Caco-2 (cell line): ENCODE measurements around the gene CXADR. TPM values are rescaled to one million over a fixed set of nuclear protein-coding genes. Genes with fewer than 3 reads are reported as not detected.

Experiments
- BruUV-seq: library from RNA; stranded (reverse); fragments of 400-500 nt; replicated peaks from 2 replicates; lab custom pipeline; 2021; lab: Mats Ljungman, UMichigan
- CTCF ChIA-PET: fragments of 300-600 bp; sonication (Branson Sonifier 250); formaldehyde crosslinking; loops from one replicate; lab custom pipeline; 2022; ENCODE audit warnings: antibody characterized with exemption; lab: Charles Lee
- POLR2A ChIA-PET: fragments of 300-600 bp; sonication (Branson Sonifier 250); formaldehyde crosslinking; loops from one replicate; lab custom pipeline; 2022; ENCODE audit warnings: antibody characterized with exemption; lab: Charles Lee
- DNase-seq, 2 experiments: peaks; one replicate each; pipeline versions ENCODE4 v3.0.0 to v3.0.0-alpha.2; 2020 to 2022
- H3K27me3 ChIP-seq: replicated peaks from 2 replicates; pipeline ENCODE4 v1.6.0; 2011; ENCODE audit warnings: low read length; ENCODE audit not compliant: control insufficient read depth, insufficient read depth
- H3K36me3 ChIP-seq: 2 replicates; pipeline ENCODE4 v1.5.1; 2011; ENCODE audit warnings: low read length; ENCODE audit not compliant: control insufficient read depth, insufficient read depth
- H3K4me1 ChIP-seq: fragments of 250-450 bp; sonication (Bioruptor Pico); 2 replicates; pipeline ENCODE4 v1.5.1; 2020; ENCODE audit warnings: mild to moderate bottlenecking
- H3K4me3 ChIP-seq: 2 replicates; pipeline ENCODE4 v1.5.1; 2011; ENCODE audit warnings: low read depth, mild to moderate bottlenecking, control low read depth, low read length
- H3K9me3 ChIP-seq: fragments of 250-450 bp; sonication (Bioruptor Pico); 2 replicates; pipeline ENCODE4 v1.5.1; 2020; ENCODE audit warnings: mild to moderate bottlenecking, moderate library complexity
- H3K27ac Mint-ChIP-seq: one replicate; pipeline ENCODE4 v1.8.0; 2022; ENCODE audit warnings: mixed read lengths; ENCODE audit not compliant: unreplicated experiment
- H3K27me3 Mint-ChIP-seq: one replicate; pipeline ENCODE4 v1.8.0; 2022; ENCODE audit warnings: mixed read lengths; ENCODE audit not compliant: insufficient read depth, unreplicated experiment
- H3K36me3 Mint-ChIP-seq: one replicate; pipeline ENCODE4 v1.8.0; 2022; ENCODE audit warnings: mild to moderate bottlenecking, mixed read lengths; ENCODE audit not compliant: insufficient read depth, unreplicated experiment
- H3K4me1 Mint-ChIP-seq: one replicate; pipeline ENCODE4 v1.8.0; 2022; ENCODE audit warnings: low read depth, mixed read lengths; ENCODE audit not compliant: unreplicated experiment
- H3K4me3 Mint-ChIP-seq: one replicate; pipeline ENCODE4 v1.8.0; 2022; ENCODE audit warnings: mild to moderate bottlenecking, moderate library complexity, mixed read lengths; ENCODE audit not compliant: unreplicated experiment
- H3K9me3 Mint-ChIP-seq: one replicate; pipeline ENCODE4 v1.8.0; 2022; ENCODE audit warnings: mixed read lengths; ENCODE audit not compliant: unreplicated experiment
- intact Hi-C: fragments of 100-400 bp; cut with micrococcal nuclease; formaldehyde crosslinking; loops from one replicate; pipeline ENCODE4 v1.10.0; 2022; ENCODE audit not compliant: unreplicated experiment
- total RNA-seq: library from RNA; stranded (reverse); gene quantifications from 2 replicates; pipeline ENCODE4 v1.2.3, GENCODE V29; 2022
- TF ChIP-seq, protein P1 (sequence below), 2 experiments: fragments of 200-600 bp in 1 of 2; IDR thresholded peaks; 1 replicate in 1 of 2; 2 replicates in 1 of 2; pipeline versions ENCODE4 v1.5.1 to v1.8.0; 2011 to 2022; ENCODE audit warnings: antibody characterized with exemption in 1 of 2, control low read depth in 1 of 2, inconsistent platforms in 1 of 2, low read depth in 1 of 2, low read length in 1 of 2, mild to moderate bottlenecking in 1 of 2, moderate library complexity in 1 of 2; ENCODE audit not compliant: insufficient read depth in 1 of 2, severe bottlenecking in 1 of 2, unreplicated experiment in 1 of 2

The CXADR gene
- total RNA-seq, 1 experiment from 2014 or later: 102 TPM

DNA sequence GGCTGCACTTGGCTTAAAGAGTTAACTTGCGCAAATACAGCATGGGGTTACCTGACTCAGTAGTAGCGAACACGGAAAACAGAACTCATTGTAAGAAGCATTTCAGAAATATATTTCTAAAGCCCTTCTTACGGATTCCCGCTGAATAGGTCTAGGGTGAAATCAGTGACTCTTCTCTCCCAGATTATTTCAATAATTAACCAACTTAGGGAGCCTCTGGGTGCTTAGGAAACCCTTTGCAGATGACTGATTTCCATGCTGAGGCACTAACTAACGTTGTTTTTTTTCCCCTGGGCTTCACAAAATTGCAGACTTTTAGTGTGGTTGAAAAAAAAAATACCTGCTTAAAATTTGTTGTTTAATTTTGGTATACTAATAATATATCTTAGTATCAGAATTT is 59.6 kb downstream of the CXADR start:
- TF ChIP-seq, protein P1, sequence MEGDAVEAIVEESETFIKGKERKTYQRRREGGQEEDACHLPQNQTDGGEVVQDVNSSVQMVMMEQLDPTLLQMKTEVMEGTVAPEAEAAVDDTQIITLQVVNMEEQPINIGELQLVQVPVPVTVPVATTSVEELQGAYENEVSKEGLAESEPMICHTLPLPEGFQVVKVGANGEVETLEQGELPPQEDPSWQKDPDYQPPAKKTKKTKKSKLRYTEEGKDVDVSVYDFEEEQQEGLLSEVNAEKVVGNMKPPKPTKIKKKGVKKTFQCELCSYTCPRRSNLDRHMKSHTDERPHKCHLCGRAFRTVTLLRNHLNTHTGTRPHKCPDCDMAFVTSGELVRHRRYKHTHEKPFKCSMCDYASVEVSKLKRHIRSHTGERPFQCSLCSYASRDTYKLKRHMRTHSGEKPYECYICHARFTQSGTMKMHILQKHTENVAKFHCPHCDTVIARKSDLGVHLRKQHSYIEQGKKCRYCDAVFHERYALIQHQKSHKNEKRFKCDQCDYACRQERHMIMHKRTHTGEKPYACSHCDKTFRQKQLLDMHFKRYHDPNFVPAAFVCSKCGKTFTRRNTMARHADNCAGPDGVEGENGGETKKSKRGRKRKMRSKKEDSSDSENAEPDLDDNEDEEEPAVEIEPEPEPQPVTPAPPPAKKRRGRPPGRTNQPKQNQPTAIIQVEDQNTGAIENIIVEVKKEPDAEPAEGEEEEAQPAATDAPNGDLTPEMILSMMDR (IDR thresholded peaks at IDR 0.05; ENCODE audit: insufficient read depth in 1 of 2, low read depth in 1 of 2, low read length in 1 of 2, severe bottlenecking in 1 of 2, unreplicated experiment in 1 of 2): no peak
- intact Hi-C loops: no loop called here
- Histone ChIP-seq H3K9me3 (no peaks in the 10 kb centered on the region), H3K27me3 (no peaks in the 10 kb centered on the region), H3K4me3 (no peak overlapping the region), H3K4me1 (no peaks in the 10 kb centered on the region), H3K36me3 (no peaks in the 10 kb centered on the region)
- CTCF ChIA-PET: no interaction called here
- H3K27ac Mint-ChIP-seq: no peak overlapping the region
- BruUV-seq: no TSS peak
- H3K27me3 Mint-ChIP-seq: no peaks in the 10 kb centered on the region
- POLR2A ChIA-PET: no interaction called here
- H3K36me3 Mint-ChIP-seq: peaks cover 43% of the 10 kb centered on the region
- H3K4me1 Mint-ChIP-seq: peaks cover under 1% of the 10 kb centered on the region
- H3K9me3 Mint-ChIP-seq: no peaks in the 10 kb centered on the region
- no peak overlapping the region for H3K4me3 Mint-ChIP-seq
- no peak for DNase-seq

DNA sequence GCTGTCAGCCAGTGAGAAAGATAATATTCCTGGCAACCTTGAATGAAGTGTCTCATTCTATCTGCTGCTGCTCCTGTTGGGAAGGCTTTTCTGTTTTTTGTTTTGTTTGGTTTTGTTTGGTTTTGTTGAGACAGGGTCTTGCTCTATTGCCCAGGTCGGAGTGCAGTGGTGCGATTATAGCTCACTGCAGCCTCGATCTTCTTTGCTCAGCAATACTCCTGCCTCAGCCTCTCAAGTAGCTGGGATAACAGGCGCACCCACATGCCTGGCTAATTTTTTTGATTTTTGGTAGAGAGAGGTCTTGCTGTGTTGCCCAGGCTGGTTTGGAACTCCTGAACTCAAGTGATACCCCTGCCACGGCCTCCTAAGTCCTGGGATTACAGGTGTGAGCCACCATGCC is 62.2 kb downstream of the CXADR start:
- CTCF ChIA-PET: no interaction called here
- no peaks in the 10 kb centered on the region for H3K27me3 Mint-ChIP-seq
- H3K27ac Mint-ChIP-seq: no peak overlapping the region
- TF ChIP-seq, protein P1 (IDR thresholded peaks at IDR 0.05; ENCODE audit: insufficient read depth in 1 of 2, low read depth in 1 of 2, low read length in 1 of 2, severe bottlenecking in 1 of 2, unreplicated experiment in 1 of 2): no peak
- peaks cover 49% of the 10 kb centered on the region for H3K36me3 Mint-ChIP-seq
- no peak overlapping the region for H3K4me3 ChIP-seq
- H3K9me3 Mint-ChIP-seq: no peaks in the 10 kb centered on the region
- H3K4me1 Mint-ChIP-seq: peaks cover 14% of the 10 kb centered on the region
- no peak overlapping the region for H3K4me3 Mint-ChIP-seq
- H3K27me3 ChIP-seq: no peaks in the 10 kb centered on the region
- no TSS peak for BruUV-seq
- no peaks in the 10 kb centered on the region for H3K9me3 ChIP-seq
- peaks cover 13% of the 10 kb centered on the region; the same call in 1 of the 2 replicates for H3K4me1 ChIP-seq
- no peaks in the 10 kb centered on the region for H3K36me3 ChIP-seq
- DNase-seq: no peak
- intact Hi-C loops: no loop called here
- POLR2A ChIA-PET: no interaction called here

GRCh38 chr21:17576080-17576835 is 63.4 kb downstream of the CXADR start:
- Histone ChIP-seq H3K9me3 (no peaks in the 10 kb centered on the region), H3K4me1 (peaks cover 13% of the 10 kb centered on the region; the same call in 1 of the 2 replicates), H3K36me3 (no peaks in the 10 kb centered on the region), H3K27me3 (no peaks in the 10 kb centered on the region), H3K4me3 (no peak overlapping the region)
- no peak for DNase-seq
- no peak overlapping the region for H3K27ac Mint-ChIP-seq
- no peak overlapping the region for H3K4me3 Mint-ChIP-seq
- ChIA-PET CTCF (no interaction called here), POLR2A (interaction anchor here (0.7 kb wide), 1 partner anchor 55 kb away, joined by 3 read pairs; no protein-coding TSS in a partner anchor)
- TF ChIP-seq, protein P1 (IDR thresholded peaks at IDR 0.05; ENCODE audit: insufficient read depth in 1 of 2, low read depth in 1 of 2, low read length in 1 of 2, severe bottlenecking in 1 of 2, unreplicated experiment in 1 of 2): no peak
- BruUV-seq: no TSS peak
- no peaks in the 10 kb centered on the region for H3K27me3 Mint-ChIP-seq
- no peaks in the 10 kb centered on the region for H3K9me3 Mint-ChIP-seq
- intact Hi-C loops: no loop called here
- peaks cover 14% of the 10 kb centered on the region for H3K4me1 Mint-ChIP-seq
- H3K36me3 Mint-ChIP-seq: peaks cover 45% of the 10 kb centered on the region
